A673 (cell line): ENCODE data around the gene HGFAC.

Experiments used
- CTCF ChIP-seq: fragments of 300-800, 200-600 bp; sonication (generic); conservative IDR thresholded peaks from 2 replicates; pipeline ENCODE4 v1.5.1; 2017; ENCODE audit warnings: low read depth, mild to moderate bottlenecking, antibody characterized with exemption, low read length, moderate library complexity, mixed read lengths
- EZH2 ChIP-seq: fragments of 200-600 bp; sonication (generic); IDR thresholded peaks from 2 replicates; pipeline ENCODE4 v1.6.1; 2017; ENCODE audit warnings: borderline replicate concordance, low read depth, mild to moderate bottlenecking, mixed read lengths, antibody characterized with exemption, low read length; ENCODE audit not compliant: poor library complexity, severe bottlenecking

GRCh38 chr4:3469386-3470243 lies 27.8 kb downstream of the HGFAC start:
- TF ChIP-seq CTCF: no peak
- no peak for TF ChIP-seq EZH2
